EH (cell line): ENCODE results near the gene DBH.
"Not testable (repeated sequence)": the region's sequence is repeated elsewhere in the genome, so short reads cannot be mapped to it uniquely, and the experiment has no call there.

ENCODE experiments used
- DNase-seq: peaks from one replicate; pipeline ENCODE4 v3.0.0-alpha.2; 2015; ENCODE audit warnings: low read depth

The DBH gene

DNA sequence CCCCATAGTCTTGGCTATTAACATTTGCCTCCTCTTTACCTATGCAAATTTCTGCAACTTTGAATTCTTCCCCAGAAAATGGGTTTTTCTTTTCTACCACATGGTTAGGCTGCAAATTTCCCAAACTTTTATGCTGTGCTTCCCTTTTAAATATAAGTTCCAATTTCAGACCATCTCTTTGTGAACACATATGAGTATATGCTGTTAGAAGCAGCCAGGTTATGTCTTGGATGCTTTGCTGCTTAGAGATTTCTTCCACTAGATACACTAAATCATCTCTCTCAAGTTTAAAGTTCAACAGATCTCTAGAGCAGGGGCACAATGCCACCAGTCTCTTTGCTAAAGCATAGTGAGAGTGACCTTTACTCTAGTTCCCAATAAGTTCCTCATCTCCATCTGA lies 10.2 kb upstream of the DBH start:
- not testable (repeated sequence) for DNase-seq

GRCh38 chr9:133627341-133627740 lies 8.8 kb upstream of the DBH start:
- no peak for DNase-seq

DNA sequence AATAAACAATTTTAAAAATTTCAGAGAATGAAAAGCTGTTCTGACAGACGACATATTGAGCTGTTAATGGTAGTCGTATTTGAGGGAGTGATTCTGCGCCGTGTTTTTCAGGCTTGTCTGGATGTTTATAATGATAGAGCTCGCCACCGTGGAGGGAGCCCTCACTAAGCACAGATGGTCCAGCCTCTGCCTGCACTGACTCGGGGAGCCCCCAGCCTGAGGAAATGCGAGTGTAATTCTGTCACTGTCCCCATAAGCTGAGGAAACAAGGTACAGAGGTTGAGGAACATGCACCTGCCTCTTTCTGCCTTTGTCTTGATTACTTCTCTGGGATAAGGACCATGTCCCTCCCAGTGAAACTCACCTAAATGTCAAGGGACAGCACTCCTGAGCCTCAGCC lies 7.4 kb upstream of the DBH start:
- DNase-seq, result no peak

GRCh38 chr9:133629221-133630110 lies 6.7 kb upstream of the DBH start:
- DNase-seq, result no peak

DNA sequence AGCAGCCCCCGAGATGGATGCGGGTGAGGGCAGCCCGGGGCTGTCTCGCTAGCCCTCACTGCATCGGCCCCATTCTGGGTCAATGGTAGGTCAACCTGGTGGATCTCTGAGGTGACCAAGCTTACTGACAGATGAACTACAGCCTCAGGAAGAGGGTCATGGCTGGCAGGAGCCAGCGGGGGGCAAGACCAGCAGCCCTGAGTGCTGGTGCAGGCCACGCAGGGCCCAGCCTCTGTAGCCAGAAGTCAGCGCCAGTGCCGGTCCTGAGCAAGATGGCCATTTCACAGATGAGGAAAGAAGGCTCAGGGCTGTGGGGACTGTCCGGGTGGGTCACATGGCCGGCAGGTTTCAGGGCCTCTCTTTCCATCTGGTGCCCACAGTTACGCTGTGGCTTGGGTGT lies 5.1 kb upstream of the DBH start:
- DNase-seq, result no peak

GRCh38 chr9:133632806-133633680 lies 3.1 kb upstream of the DBH start:
- no peak for DNase-seq

- no peak for DNase-seq
Measured at GRCh38 chr9:133633681-133634080, 2.5 kb upstream of the DBH start.

GRCh38 chr9:133634081-133634691 lies 2.0 kb upstream of the DBH start:
- DNase-seq, result no peak

GRCh38 chr9:133635098-133635497 lies 1.1 kb upstream of the DBH start:
- no peak for DNase-seq

DNA sequence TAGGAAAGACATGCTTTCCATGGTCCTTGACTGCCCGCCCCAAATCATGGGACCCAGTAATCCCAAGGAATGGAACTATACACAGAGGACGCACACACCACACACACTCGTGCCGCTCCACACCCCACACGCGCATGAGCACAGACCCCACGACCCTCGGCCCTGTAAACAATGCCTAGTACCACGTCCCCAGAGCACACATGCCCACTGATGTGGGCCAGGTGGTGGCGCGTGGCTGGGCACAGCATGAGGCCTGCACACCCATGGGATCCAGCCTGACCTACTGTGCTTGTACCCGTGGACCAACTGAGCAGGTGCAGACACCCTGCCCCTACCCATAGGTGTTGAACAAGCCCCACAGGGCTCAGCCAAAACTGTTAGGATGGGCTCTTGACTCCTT lies 739 bp downstream of the DBH start:
- DNase-seq, result no peak

GRCh38 chr9:133637451-133638055 lies 1.4 kb downstream of the DBH start:
- no peak for DNase-seq

- DNase-seq, result no peak
Measured at GRCh38 chr9:133638076-133638475, 1.9 kb downstream of the DBH start.

DNA sequence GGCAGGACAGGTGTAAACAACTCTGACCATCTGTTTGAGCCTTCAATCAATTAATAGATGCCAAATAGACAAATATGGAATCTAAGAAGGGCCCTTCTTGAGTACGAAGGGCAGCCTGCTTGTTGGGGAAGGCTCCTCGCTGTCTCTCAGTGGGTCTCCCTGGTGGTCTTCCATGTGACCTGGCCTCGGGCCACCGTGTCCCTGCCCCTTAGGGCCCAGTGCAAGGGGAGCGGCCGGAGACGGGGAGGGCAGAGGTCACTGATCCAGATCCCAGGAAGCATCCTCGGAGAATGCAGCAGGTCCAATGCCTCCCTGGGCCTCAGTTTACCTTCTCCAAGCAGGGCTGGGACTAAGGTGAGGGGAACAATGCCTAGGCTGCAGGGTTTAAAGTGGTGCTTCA lies 2.5 kb downstream of the DBH start:
- no peak for DNase-seq

DNA sequence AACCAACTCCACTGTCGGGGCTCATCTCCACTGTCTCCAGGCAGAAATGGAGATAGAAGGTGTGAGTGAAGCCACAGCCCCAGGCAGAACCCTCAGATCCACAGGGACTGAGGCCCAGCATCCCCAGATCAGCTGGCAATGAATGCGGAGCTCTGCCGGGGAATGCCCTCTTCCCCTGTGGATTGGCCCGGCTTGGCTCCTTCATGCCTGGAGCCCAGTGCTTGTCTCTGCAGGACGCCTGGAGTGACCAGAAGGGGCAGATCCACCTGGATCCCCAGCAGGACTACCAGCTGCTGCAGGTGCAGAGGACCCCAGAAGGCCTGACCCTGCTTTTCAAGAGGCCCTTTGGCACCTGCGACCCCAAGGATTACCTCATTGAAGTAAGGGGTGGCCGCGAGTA lies 3.5 kb downstream of the DBH start:
- DNase-seq, result no peak

DNA sequence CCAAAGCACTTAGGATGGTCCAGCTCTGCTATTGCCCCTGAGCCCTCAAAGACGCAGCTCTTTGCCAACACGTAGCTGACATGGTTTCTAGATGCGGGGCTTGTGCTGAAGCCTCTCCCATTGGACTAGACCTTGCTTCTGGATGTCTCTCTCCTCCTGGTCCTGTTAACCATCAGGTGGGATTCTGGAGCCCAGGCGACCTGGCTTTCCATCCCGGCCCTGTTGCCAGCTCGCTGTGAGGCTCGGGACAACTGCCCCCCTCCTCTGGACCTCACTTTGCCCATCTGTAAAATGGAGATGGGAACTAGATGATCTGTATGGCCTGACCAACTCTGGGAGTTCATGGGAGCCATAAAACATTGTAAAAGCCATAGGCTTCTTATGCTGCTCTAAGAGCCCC lies 4.0 kb downstream of the DBH start:
- DNase-seq, result no peak

DNA sequence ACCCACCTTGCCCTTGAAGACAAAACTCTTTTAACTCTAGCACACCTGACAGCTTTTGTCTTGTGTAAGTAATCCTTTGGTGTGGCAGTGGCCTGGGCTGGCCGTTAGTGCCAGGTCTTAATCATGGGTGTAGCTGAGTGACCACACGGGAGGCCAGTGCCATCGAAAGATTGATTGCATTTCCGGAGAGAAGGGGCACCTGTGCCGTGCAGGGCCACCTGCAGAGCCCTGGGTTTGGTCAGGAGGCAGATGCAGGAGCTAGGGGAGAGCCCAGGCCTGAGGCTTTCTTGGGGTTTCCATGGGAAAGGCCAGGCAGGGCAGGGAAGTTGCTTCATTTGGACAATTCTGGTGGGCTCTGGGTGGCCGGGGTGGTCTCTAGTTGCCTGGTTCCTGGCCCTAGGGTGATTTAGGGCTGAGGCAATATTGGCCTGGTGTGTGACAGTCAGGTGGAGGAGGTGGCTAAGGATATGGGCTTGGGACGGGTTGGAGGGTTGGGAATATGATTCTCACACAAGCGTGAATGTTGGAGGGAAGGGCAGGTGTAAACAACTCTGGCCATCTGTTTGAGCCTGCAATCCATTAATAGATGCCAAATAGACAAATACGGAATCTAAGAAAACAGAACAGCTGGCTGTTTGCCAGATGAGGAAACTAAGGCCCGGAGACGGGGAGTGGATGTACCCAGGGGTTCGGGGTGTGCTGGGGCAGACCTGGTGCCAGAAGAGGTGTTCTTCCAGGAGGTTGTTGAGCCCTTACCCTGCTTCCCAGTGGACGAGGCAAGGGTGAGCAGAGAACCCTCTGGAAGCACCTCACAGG lies 4.6 kb downstream of the DBH start:
- no peak for DNase-seq

- DNase-seq, result no peak
Measured at GRCh38 chr9:133641396-133641655, 5.2 kb downstream of the DBH start.

DNA sequence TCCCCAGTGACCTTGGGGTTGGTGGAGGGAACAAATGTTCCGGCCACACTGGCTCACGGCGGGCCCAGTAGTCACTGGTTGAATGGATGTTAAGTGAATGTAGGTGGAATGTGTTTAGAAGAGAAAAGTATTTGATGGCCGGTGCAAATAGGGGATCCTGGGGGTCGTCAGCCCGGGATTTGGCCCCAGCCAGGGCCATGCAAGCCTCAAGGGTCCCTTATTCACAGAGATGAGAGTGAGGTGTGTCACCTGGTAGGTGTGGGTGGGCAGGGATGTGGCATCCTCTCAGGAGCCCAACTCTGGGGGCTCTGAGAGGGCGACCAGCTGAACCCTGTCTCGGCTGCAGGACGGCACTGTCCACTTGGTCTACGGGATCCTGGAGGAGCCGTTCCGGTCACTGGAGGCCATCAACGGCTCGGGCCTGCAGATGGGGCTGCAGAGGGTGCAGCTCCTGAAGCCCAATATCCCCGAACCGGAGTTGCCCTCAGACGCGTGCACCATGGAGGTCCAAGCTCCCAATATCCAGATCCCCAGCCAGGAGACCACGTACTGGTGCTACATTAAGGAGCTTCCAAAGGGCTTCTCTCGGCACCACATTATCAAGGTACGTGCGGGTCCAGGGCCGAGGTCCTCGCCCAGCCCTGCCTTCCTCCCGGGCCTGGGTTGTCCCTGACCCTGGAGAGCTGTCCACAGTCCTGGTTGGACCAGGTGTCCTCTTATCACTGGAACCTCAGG lies 5.9 kb downstream of the DBH start:
- no peak for DNase-seq

GRCh38 chr9:133642708-133643361 lies 6.7 kb downstream of the DBH start:
- DNase-seq, result no peak

DNA sequence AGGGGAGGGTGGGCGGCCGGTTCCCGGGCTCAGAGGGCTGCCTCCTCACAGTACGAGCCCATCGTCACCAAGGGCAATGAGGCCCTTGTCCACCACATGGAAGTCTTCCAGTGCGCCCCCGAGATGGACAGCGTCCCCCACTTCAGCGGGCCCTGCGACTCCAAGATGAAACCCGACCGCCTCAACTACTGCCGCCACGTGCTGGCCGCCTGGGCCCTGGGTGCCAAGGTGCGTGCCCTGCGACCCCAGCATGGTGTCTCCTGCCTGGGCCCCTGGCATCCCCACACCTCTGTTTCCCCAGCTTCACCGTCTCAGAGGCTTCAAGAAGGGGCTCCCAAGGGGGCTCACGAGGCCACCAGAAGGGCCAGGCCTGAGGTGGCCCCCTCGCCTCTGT lies 7.2 kb downstream of the DBH start:
- no peak for DNase-seq
